Stimulated activated CD4-positive, alpha-beta T cell treated with anti-CD3 and anti-CD28 coated beads, TNF-alpha, amount 100 ng/mL, for 24 hours (primary cell): Measurements from ENCODE around the gene ATF6B.

Source experiments
- DNase-seq, 3 experiments: peaks; one replicate each; pipeline ENCODE4 v3.0.0-alpha.2; 2020; ENCODE audit warnings: low read depth in 3 of 3

The ATF6B gene

GRCh38 chr6:32127717-32128592 lies at the start of gene ATF6B:
ATF6B (minus strand) TSS chr6:32128246; CDS start chr6:32128207, 39 bp downstream.
- DNase-seq = peak; percentile 90 to 99 (median 97)

GRCh38 chr6:32177183-32177787 lies 49.2 kb upstream of the ATF6B start:
- no peak for DNase-seq

- no peak for DNase-seq
These were observed 48.6 kb upstream of the ATF6B start for GRCh38 chr6:32176476-32177182.

DNA sequence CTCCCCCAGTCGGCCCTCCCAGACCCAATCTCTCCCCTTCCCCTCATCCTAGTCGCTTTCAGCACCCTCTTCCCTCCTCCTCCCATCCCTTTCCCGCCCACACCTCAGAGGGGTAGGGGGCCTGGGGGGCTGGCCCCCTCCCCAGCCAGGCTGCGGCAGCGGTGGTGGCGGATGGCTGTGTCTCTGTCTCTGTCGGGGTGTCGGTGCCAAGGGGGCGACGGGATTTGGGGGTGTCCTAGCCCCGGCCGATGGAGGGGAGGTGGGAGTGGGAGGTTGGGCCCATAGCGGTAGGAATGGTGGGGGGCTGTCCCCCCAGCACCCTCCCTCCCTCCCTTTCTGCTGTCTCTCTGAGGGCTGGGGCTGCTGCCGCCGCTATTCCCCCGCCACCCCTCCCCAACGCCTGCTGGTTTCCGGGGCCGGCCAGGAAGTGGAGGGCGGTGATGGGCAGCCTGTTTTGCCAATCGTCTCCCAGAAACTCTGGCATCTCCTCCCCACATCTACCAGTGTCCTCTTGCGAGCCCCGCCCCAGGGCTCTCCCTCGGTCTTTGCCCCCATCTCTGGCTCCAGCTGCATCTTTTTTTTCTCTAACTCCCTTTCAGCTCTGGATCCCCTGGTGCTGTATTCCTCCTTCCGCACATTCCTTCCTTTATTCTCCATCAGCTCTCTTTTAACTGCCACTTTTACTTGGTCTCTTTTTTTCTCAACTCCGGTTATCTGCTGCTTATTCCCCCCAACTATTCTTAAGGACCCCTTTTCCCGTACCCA lies 47.8 kb upstream of the ATF6B start, which contains the start of gene AGPAT1:
TSS of gene AGPAT1 (minus strand) at position 374 of the 765 bp plus-strand sequence. CDS start 4,588 bp downstream, outside the sequence.
- DNase-seq = peak; percentile 92 to 98 (median 94)

DNA sequence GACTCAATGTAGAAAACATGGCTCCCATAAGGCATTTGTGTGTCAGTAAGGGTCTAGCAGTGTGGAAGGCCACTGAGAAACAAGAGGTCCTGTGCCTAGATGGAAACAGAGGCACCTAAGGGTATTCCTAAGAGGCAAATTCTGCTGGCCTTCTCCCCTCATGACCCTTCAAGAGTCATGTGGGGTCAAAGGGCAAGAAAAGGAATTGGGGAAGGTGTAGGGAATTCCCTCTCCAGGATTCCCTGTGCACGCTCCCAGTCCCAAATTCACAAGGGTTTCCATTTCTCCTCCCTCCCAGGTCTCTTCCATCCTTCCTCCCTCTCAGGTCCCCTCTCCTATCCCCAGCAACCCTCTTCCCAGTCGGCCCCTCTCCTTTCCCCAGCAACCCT lies 47.3 kb upstream of the ATF6B start:
- DNase-seq = no peak

DNA sequence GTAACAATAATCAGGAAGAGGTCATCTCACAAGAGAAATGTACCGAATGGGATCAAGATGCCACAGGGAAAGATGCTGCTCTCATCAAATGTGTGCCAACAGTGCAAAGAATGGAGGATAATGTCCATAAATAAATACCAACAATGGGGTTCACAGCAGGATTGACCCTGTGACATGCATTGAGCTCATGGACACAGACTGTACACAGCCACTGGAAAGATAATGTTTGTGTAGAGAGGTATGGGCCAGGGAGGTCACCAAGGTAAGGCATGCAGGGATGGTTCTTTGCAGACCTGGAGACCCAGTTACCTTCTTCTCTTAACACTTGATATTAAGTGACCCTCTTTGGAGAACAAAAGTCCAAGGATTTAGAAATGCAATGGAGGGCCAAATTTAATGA lies 46.4 kb upstream of the ATF6B start:
- DNase-seq = no peak

GRCh38 chr6:32173051-32173727 lies 45.1 kb upstream of the ATF6B start:
- no peak for DNase-seq

GRCh38 chr6:32171234-32171633 lies 43.2 kb upstream of the ATF6B start:
- DNase-seq = no peak

- no peak for DNase-seq
These were observed 42.2 kb upstream of the ATF6B start for GRCh38 chr6:32170294-32170693.

DNA sequence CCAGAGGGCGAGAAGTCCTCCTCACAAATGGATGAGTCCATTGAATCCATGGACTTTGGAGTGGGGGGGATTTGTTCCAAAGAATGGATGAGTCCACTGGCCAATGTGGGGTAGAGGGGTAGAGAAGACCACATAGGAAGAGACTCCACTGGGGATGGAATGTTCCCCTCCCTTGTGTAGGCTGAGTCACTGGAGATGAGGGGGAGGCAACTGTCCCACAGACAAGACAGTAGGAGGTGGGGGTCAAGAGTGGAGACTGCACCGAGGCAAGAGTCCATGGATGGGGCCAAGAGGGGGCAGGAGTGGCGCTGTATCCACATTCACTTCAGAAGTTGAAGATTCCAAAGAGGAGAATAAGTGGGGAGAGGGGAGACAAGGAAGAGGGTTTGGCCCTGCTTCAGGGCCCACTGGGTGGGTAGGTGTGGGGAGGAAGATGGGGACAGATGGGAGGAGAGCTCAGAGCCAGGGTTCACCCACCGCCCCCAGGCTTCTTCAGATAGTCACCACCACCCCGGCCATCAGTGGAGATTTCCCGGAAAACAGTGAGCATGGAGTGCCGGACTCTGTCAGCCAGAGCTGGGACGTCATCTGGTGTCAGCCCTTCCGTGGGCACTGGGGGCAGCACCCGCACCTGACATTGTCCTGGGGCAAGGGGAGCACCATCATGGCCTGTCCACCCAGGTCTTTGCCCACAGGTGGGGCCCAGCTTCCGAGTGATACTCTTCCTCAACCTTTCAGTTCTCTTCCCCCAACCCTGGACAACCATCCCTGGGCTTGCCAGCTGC lies 41.0 kb upstream of the ATF6B start:
- no peak for DNase-seq

GRCh38 chr6:32168350-32168749 lies 40.3 kb upstream of the ATF6B start:
- DNase-seq = no peak

GRCh38 chr6:32167761-32168262 lies 39.8 kb upstream of the ATF6B start:
- no peak for DNase-seq

- no peak for DNase-seq
These were observed 39.2 kb upstream of the ATF6B start for GRCh38 chr6:32167154-32167760.

- DNase-seq = no peak
These were observed 38.5 kb upstream of the ATF6B start for GRCh38 chr6:32166411-32167061.

DNA sequence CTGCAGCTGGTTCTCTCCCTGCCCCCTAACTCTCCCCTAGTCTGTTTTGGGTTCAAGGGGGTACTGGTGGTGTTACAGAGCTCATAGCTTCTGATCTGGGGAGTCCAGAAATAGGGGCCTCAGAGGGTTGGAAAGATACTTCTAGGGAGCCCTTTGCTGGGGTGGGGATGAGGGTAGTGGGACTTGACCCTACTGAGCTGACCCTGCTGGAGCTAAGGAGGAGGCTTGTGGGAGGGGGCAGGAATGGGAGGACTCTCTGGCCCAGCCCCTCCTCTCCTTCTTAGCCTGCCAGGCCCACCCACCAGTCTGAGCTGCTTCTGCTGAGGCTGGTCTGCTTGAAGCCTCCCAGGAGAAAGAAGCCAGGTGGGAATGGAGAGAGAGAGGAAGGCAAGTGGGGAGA lies 36.2 kb upstream of the ATF6B start, which contains the start of gene EGFL8:
TSS of gene EGFL8 (plus strand) at position 301 of the 400 bp plus-strand sequence. CDS start 1,571 bp downstream, outside the sequence.
- no peak for DNase-seq

- no peak for DNase-seq
These were observed 35.7 kb upstream of the ATF6B start for GRCh38 chr6:32163559-32164258.

DNA sequence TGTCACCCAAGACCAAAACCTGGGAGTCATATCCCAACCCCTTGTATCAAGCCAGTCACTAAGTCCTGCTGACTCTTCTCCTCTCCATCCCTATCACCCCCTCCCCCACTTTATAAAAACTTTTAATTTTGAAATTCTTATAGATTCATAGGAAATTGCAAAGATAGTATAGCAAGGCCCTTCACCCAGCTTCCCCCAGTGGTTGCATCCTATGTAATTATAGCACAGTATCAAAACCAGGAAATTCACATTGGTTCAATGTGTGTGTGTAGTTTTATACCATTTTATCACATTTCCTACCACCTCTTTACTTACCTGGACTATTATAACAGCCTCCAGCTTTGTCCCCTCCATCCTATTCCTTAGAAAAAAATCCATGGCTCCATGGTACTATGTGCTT lies 30.0 kb upstream of the ATF6B start:
- DNase-seq = no peak

GRCh38 chr6:32156891-32157290 lies 28.8 kb upstream of the ATF6B start:
- DNase-seq = no peak
